Osteoblast (primary cell): ENCODE measurements around the gene MYO3B. TPM values are rescaled to one million over a fixed set of nuclear protein-coding genes. Genes with fewer than 3 reads are reported as not detected.

Source experiments
- DNase-seq: peaks from one replicate; pipeline ENCODE4 v3.0.0; 2011; ENCODE audit warnings: low spot score, mixed read lengths; ENCODE audit not compliant: insufficient read length; ENCODE audit errors: missing footprints
- H2AFZ ChIP-seq: 2 replicates; pipeline ENCODE4 v1.6.0; 2011; ENCODE audit warnings: mild to moderate bottlenecking, low read length
- H3K27ac ChIP-seq: 2 replicates; pipeline ENCODE4 v1.5.1; 2011; ENCODE audit warnings: mild to moderate bottlenecking, low read depth, low read length, moderate library complexity
- H3K27me3 ChIP-seq: 2 replicates; pipeline ENCODE4 v1.6.0; 2012; ENCODE audit warnings: mild to moderate bottlenecking, control low read depth, inconsistent platforms, low read length, moderate library complexity; ENCODE audit not compliant: insufficient read depth
- H3K36me3 ChIP-seq: 2 replicates; pipeline ENCODE4 v1.5.1; 2011; ENCODE audit warnings: mild to moderate bottlenecking, low read length, control low read depth, moderate library complexity; ENCODE audit not compliant: insufficient read depth
- H3K4me1 ChIP-seq: 2 replicates; pipeline ENCODE4 v1.5.1; 2011; ENCODE audit warnings: mild to moderate bottlenecking, low read length, control low read depth, moderate library complexity; ENCODE audit not compliant: insufficient read depth
- H3K4me2 ChIP-seq: 2 replicates; pipeline ENCODE4 v1.6.0; 2011; ENCODE audit warnings: mild to moderate bottlenecking, low read length; ENCODE audit not compliant: insufficient read depth
- H3K4me3 ChIP-seq: fragments of 200-600 bp; sonication (generic); 3 replicates; pipeline ENCODE4 v1.5.1; 2012; ENCODE audit warnings: mild to moderate bottlenecking, low read length, inconsistent platforms; ENCODE audit not compliant: insufficient read depth
- H3K79me2 ChIP-seq: 2 replicates; pipeline ENCODE4 v1.6.0; 2012; ENCODE audit warnings: mild to moderate bottlenecking, low read length, control low read depth, inconsistent platforms; ENCODE audit not compliant: insufficient read depth
- H3K9me3 ChIP-seq: 2 replicates; pipeline ENCODE4 v1.5.1; 2011; ENCODE audit warnings: low read depth, low read length, control low read depth
- H4K20me1 ChIP-seq: 2 replicates; pipeline ENCODE4 v1.6.0; 2012; ENCODE audit warnings: mild to moderate bottlenecking, low read length, control low read depth; ENCODE audit not compliant: insufficient read depth
- CTCF ChIP-seq: IDR thresholded peaks from 2 replicates; pipeline ENCODE4 v1.5.1; 2011; ENCODE audit warnings: mild to moderate bottlenecking, low read depth, low read length, moderate library complexity; ENCODE audit errors: extremely low read depth
- total RNA-seq: library from RNA; depleted of rRNA; stranded (reverse); fragments of >200 nt; gene quantifications from 2 replicates; pipeline ENCODE4 v1.2.3, GENCODE V29; 2012

Gene MYO3B
- total RNA-seq, 1 donor, result 0.36 TPM

GRCh38 chr2:170587922-170588321 lies 410.0 kb downstream of the MYO3B start:
- H3K4me3 ChIP-seq, result no peak overlapping the region
- no peak for TF ChIP-seq CTCF
- no peak overlapping the region for H3K27ac ChIP-seq
- no peaks in the 10 kb centered on the region for H3K9me3 ChIP-seq
- DNase-seq, result no peak
- H3K27me3 ChIP-seq, result no peaks in the 10 kb centered on the region
- H3K4me1 ChIP-seq, result no peaks in the 10 kb centered on the region
- H3K4me2 ChIP-seq, result no peak overlapping the region
- no peaks in the 10 kb centered on the region for H3K36me3 ChIP-seq
- H3K79me2 ChIP-seq, result no peaks in the 10 kb centered on the region
- no peak overlapping the region for H2AFZ ChIP-seq
- H4K20me1 ChIP-seq, result no peaks in the 10 kb centered on the region

GRCh38 chr2:170588729-170589128 lies 410.8 kb downstream of the MYO3B start:
- no peaks in the 10 kb centered on the region for H3K27me3 ChIP-seq
- no peaks in the 10 kb centered on the region for H3K9me3 ChIP-seq
- no peak overlapping the region for H3K4me3 ChIP-seq
- no peaks in the 10 kb centered on the region for H3K36me3 ChIP-seq
- H3K79me2 ChIP-seq, result no peaks in the 10 kb centered on the region
- no peak overlapping the region for H3K27ac ChIP-seq
- no peak for DNase-seq
- TF ChIP-seq CTCF, result no peak
- H3K4me1 ChIP-seq, result no peaks in the 10 kb centered on the region
- no peaks in the 10 kb centered on the region for H4K20me1 ChIP-seq
- no peak overlapping the region for H3K4me2 ChIP-seq
- no peak overlapping the region for H2AFZ ChIP-seq

- no peaks in the 10 kb centered on the region for H4K20me1 ChIP-seq
Measured at GRCh38 chr2:170596576-170596975, 418.6 kb downstream of the MYO3B start.

GRCh38 chr2:170598067-170598395 lies 420.1 kb downstream of the MYO3B start:
- no peak overlapping the region for H3K4me3 ChIP-seq
- H3K9me3 ChIP-seq, result no peaks in the 10 kb centered on the region
- no peaks in the 10 kb centered on the region for H3K79me2 ChIP-seq
- H3K27ac ChIP-seq, result no peak overlapping the region
- no peak overlapping the region for H3K4me2 ChIP-seq
- no peaks in the 10 kb centered on the region for H3K27me3 ChIP-seq
- no peaks in the 10 kb centered on the region for H4K20me1 ChIP-seq
- DNase-seq, result no peak
- H3K4me1 ChIP-seq, result no peaks in the 10 kb centered on the region
- no peak for TF ChIP-seq CTCF
- no peaks in the 10 kb centered on the region for H3K36me3 ChIP-seq
- no peak overlapping the region for H2AFZ ChIP-seq

More at GRCh38 chr2:170596576-170596975, 418.6 kb downstream of the MYO3B start:
- Histone ChIP-seq H3K27ac (no peak overlapping the region), H3K27me3 (no peaks in the 10 kb centered on the region), H3K4me1 (no peaks in the 10 kb centered on the region), H3K4me3 (no peak overlapping the region), H3K4me2 (no peak overlapping the region), H3K9me3 (no peaks in the 10 kb centered on the region), H2AFZ (no peak overlapping the region), H3K79me2 (no peaks in the 10 kb centered on the region), H3K36me3 (no peaks in the 10 kb centered on the region)
- no peak for TF ChIP-seq CTCF
- DNase-seq, result peak; percentile 3
